ENCODE measurements around the gene CCNL2.
"Not testable (repeated sequence)": the region's sequence is repeated elsewhere in the genome, so short reads cannot be mapped to it uniquely, and the experiment has no call there.

CCNL2 gene

DNA sequence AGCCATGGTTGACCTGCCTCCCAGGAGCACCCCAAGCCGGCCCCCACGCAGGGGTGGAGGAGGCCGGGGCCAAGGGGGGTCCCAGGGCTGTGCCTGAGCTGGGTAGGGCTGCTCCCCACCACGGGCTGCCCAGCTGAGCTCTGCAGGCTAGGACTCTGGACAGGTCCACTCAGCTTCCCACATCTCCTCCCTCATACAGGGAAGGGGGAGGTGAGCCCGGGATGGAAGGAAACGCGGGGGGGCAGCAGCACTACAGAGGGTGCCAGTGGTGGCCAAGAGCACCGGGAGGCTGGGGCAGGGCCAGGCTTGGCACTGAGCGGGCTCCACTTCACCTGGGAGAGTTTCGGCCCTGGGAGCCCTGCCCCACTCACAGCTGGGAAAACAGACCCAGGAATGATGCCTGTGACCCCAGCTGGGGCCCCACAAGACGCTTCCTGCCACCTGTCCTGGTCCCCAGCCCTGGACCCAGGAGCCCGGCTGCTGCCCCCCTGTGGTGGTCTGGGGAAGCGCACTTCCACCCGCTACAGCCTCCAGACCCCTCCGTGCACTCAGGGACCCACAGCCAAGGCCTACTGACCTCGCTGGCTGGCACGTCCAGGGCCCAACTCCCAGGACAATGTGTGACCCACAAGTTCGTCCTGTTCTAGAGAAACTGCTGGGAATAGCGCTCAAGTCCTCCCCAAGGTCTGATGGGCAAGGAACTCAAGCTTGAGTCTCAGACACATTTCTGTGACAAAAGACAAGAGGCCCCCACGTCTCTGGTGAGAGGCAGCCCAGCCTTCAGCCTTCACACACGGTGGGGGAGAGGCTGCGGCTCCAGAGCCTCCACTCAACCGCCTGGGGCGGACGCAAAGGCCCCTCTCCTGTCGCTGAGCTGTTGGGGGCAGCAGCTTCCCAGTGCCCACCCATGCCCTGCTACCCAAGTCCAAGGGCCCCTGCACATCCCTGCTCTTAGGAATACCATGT, 27.1 kb downstream of the CCNL2 start:
- DNase-seq, result peak; percentile 85

GRCh38 chr1:1371364-1371745, 27.8 kb downstream of the CCNL2 start:
- DNase-seq, result no peak

DNA sequence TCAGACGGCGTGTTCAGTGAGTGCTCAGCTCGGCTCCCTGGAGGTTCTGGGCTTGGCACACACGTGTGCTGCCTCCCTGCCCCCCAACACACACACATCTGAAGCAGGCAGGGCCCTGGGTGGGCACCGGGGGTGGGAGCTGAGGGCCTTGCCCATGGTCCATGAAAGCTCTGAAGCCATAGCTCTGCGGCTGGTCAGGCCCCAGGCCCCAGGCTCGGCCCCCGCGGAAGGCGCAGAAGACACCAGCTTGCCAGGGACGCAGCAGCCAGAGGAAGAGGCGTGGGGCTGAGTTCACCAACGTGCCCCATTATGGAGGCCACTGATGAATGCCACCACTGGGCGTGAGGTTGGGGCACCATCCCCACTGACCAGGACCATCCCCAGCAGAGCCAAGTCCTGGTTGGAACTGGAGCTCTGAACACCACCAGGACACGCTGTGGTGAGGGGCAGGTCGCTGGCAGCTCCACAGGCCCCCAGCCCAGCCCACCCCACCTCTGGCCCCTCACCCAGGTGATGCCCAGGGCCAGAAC, 28.3 kb downstream of the CCNL2 start:
- no peak for DNase-seq

- not testable (repeated sequence) for DNase-seq
Measured at GRCh38 chr1:1370094-1370493, 29.0 kb downstream of the CCNL2 start.

- no peak for DNase-seq
Measured at GRCh38 chr1:1367315-1367714, 31.8 kb downstream of the CCNL2 start.

GRCh38 chr1:1366699-1367066, 32.5 kb downstream of the CCNL2 start:
- DNase-seq, result no peak

DNA sequence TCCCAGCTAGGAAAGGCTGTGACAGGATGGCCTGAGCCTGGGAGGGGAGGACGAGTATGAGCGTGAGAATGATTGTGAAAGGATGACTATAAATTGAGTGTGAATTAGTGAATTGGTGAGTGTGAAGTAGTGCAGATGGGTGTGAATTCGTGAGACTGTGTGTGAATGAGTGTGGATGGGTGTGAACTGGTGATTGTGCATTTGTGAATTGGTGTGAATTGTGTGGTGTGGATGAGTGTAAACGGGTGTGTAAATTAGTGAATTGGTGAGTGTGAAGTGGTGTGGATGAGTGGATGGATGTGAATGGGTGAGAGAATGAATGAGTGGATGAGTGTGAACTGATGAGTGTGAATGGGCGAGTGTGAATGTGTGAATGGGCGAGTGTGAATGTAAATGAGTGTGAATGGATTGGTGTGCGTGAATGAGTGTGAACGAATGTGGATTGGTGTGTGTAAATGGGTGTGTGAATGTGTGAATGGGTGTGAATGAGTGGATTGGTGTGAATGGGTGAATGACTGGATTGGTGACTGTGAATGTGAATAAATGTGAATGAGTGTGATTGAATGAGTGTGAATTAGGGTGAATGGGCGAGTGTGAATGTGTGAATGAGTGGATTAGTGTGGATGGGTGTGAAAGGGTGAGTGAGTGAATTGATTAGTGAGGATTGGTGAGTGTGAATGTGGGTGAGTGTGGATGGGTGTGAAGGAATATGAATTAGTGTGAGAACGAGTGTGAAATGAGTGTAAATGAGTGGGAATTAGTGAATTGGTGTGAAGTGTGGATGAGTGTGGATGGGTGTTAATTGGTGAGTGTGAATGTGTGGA, 33.0 kb downstream of the CCNL2 start:
- no peak for DNase-seq

DNA sequence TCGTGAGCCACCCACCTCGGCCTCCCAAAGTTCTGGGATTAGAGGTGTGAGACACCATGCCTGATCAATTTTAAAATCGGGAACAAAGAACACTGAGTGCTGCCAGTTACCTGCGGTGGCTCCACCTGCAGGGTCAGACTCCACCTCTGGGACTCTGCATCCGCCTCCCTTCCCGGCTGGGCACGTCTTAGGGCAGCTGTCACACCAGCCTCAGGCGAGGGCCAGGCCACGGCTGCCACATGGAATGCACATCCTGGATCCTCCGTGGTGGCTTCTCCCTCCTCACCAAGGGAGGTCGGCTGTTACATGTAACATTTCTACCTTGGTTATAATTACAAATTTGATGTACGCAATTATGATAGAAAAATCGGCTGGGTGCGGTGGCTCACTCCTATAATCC, 34.9 kb downstream of the CCNL2 start:
- no peak for DNase-seq

GRCh38 chr1:1361982-1362423, 37.1 kb downstream of the CCNL2 start:
- DNase-seq, result peak; percentile 77

- no peak for DNase-seq
Measured at GRCh38 chr1:1361233-1361981, 37.7 kb downstream of the CCNL2 start.

- DNase-seq, result peak; percentile 75
Measured at GRCh38 chr1:1360506-1361169, 38.5 kb downstream of the CCNL2 start.

GRCh38 chr1:1359664-1360468, 39.3 kb downstream of the CCNL2 start:
- peak; percentile 85 for DNase-seq

GRCh38 chr1:1359308-1359663, 39.8 kb downstream of the CCNL2 start:
- DNase-seq, result no peak

GRCh38 chr1:1358433-1359271, 40.5 kb downstream of the CCNL2 start, which contains the start of gene MXRA8:
Gene MXRA8, minus strand, starts transcription at chr1:1358555. Its CDS starts 51 bp downstream, at chr1:1358504.
- DNase-seq, result peak; percentile 92

GRCh38 chr1:1357871-1358432, 41.2 kb downstream of the CCNL2 start:
- no peak for DNase-seq

- no peak for DNase-seq
Measured at GRCh38 chr1:1356796-1357401, 42.2 kb downstream of the CCNL2 start.

DNA sequence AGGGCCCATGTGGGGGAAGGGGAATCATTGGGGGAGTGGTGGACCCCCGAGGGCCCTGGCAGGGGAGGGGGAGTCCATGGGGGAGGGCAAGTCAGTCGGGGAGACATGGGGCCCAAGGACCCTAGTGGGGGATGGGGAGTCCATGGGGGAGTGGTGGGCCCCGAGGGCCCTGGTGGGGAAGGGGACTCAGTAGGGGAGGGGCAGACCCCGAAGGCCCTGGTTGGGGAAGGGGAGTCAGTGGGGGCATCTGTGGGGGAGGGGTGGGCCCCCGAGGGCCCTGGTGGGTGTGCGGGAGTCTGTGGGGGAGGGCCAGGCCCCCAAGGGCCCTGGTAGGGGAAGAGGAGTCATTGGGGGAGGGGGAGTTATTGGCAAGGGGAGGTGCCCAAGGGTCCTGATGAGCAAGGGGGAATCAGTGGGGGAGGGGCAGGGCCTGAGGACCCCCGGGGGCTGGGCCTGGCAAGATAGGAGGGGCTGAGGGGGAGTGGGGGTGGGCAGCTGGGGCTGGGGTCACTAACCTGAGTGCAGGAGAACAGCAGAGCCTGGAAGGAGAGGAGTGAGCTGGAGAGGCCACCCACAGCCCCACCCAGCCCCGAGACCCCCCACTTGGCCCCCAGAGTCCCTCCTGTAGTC, 42.9 kb downstream of the CCNL2 start:
- no peak for DNase-seq

GRCh38 chr1:1355416-1355815, 43.7 kb downstream of the CCNL2 start:
- peak; percentile 58 for DNase-seq

Data from right forelimb (tissue), 1 donor.